Upper lobe of left lung (tissue), 6 donors: ENCODE results near the gene NBEAL2. TPM values are rescaled to one million over a fixed set of nuclear protein-coding genes. Genes with fewer than 3 reads are reported as not detected.

Experiments used
- ATAC-seq, 2 donors: fragments of 200-7000 bp; cut with Tn5 transposase; one replicate each; pipeline ENCODE4 v1.9.1; 2022; ENCODE audit warnings: mild to moderate bottlenecking in 2 of 2, moderate library complexity in 2 of 2; ENCODE audit not compliant: low FRiP score in 2 of 2
- DNase-seq, 2 donors: peaks; one replicate each; pipeline ENCODE4 v3.0.0-alpha.2; 2019 to 2020
- H3K27ac ChIP-seq, 4 donors: fragments of 200-600 bp; sonication (generic); one replicate each; pipeline ENCODE4 v1.5.1; 2016 to 2019
- H3K27me3 ChIP-seq, 4 donors: fragments of 200-600 bp; sonication (generic); one replicate each; pipeline ENCODE4 v1.5.1; 2017 to 2019
- H3K36me3 ChIP-seq, 4 donors: fragments of 200-600 bp; sonication (generic); one replicate each; pipeline ENCODE4 v1.5.1; 2016 to 2019
- H3K4me1 ChIP-seq, 4 donors: fragments of 200-600 bp; sonication (generic); one replicate each; pipeline ENCODE4 v1.5.1; 2018 to 2019
- H3K4me3 ChIP-seq, 4 donors: fragments of 200-600 bp; sonication (generic); one replicate each; pipeline ENCODE4 v1.5.1; 2017 to 2019; ENCODE audit warnings: mild to moderate bottlenecking in 2 of 4, moderate library complexity in 1 of 4
- H3K9me3 ChIP-seq, 4 donors: fragments of 200-600 bp; sonication (generic); one replicate each; pipeline ENCODE4 v1.5.1; 2018 to 2019
- CTCF ChIP-seq, 6 experiments: fragments of 450-650 bp in 4 of 6; fragments of 200-600 bp in 2 of 6; sonication (generic) in 2 of 6; IDR thresholded peaks; one replicate each; pipeline ENCODE4 v1.5.1; 2016 to 2019; ENCODE audit warnings: antibody characterized with exemption in 6 of 6
- EP300 ChIP-seq, 4 donors: sonication (generic); formaldehyde crosslinking; IDR thresholded peaks; one replicate each; pipeline ENCODE4 v1.5.1; 2017; ENCODE audit warnings: antibody characterized with exemption in 4 of 4, control low read depth in 2 of 4
- POLR2A ChIP-seq, 4 donors: fragments of 450-650 bp; IDR thresholded peaks; one replicate each; pipeline ENCODE4 v1.5.1; 2016 to 2017; ENCODE audit warnings: antibody characterized with exemption in 4 of 4, mild to moderate bottlenecking in 2 of 4
- POLR2AphosphoS5 ChIP-seq, 2 donors: sonication (generic); formaldehyde crosslinking; IDR thresholded peaks; one replicate each; pipeline ENCODE4 v1.5.1; 2017; ENCODE audit warnings: antibody characterized with exemption in 2 of 2
- WGBS, 2 donors: methylation state at CpG; one replicate each; pipeline ENCODE4 v1.1.5; 2017 to 2018; 5-methylcytosine and 5-hydroxymethylcytosine counted together
- total RNA-seq, 6 donors: library from RNA; depleted of rRNA in 4 of 6; stranded (reverse); fragments of >200 nt in 4 of 6; gene quantifications; one replicate each; pipeline versions ENCODE4 v1.1.0 to v1.2.1, GENCODE V29; 2016 to 2021
- donor health status: DM: no; HTN: no; CAD: no; lungs with moderate emphysema.
- donor health status: DM: no; HTN: yes; CAD: no; lungs with severe emphysema.

Gene NBEAL2
- total RNA-seq = 100 to 1,000 TPM in 5 of 6 donors, 10 to 100 TPM in 1; 94.7 to 436 (median 163) TPM

GRCh38 chr3:46978985-46979944, at the start of gene NBEAL2:
Gene NBEAL2, plus strand, starts transcription at chr3:46979666. Its CDS starts 196 bp downstream, at chr3:46979862.
- no peaks in the 10 kb centered on the region for H3K36me3 ChIP-seq
- ATAC-seq (peak; percentile 90 to 93), DNase-seq (peak; percentile 98 to 100)
- peak within 1 kb of the TSS; percentile 91 to 98 (median 94) for H3K27ac ChIP-seq
- H3K4me3 ChIP-seq = peak within 1 kb of the TSS; percentile 72 to 85 (median 76)
- H3K4me1 ChIP-seq = peaks cover 59 to 74% (median 69%) of the 10 kb centered on the region in 4 donors
- 3 to 16% methylated on average over 5 to 28 of the region's 73 CpGs for WGBS, 2 donors
- no peaks in the 10 kb centered on the region for H3K9me3 ChIP-seq
- TF ChIP-seq EP300 (IDR thresholded peaks at IDR 0.05) (no peak), CTCF (IDR thresholded peaks at IDR 0.05) (peak in 5 of 6 experiments; percentile 13 to 69 (median 58)), POLR2AphosphoS5 (IDR thresholded peaks at IDR 0.05) (peak; percentile 83 to 94), POLR2A (IDR thresholded peaks at IDR 0.05) (peak in 2 of 4 donors; percentile 88 to 93)
- H3K27me3 ChIP-seq = no peaks in the 10 kb centered on the region

GRCh38 chr3:46930166-46930944, 49.1 kb upstream of the NBEAL2 start:
- Histone ChIP-seq H3K9me3 (no peaks in the 10 kb centered on the region), H3K4me3 (no peak overlapping the region), H3K36me3 (peaks cover 0 to 13% (median 5%) of the 10 kb centered on the region in 4 donors), H3K27me3 (no peaks in the 10 kb centered on the region), H3K27ac (peak overlapping the region; percentile 83 to 90 (median 84)), H3K4me1 (peaks cover 96 to 100% (median 98%) of the 10 kb centered on the region in 4 donors)
- DNase-seq (no peak), ATAC-seq (peak; percentile 46 to 61)
- TF ChIP-seq CTCF (IDR thresholded peaks at IDR 0.05) = no peak
- 53 to 58% methylated on average over 8 to 9 of the region's 9 CpGs for WGBS, 2 donors

- DNase-seq = peak in 1 of 2 donors; percentile 79
- H3K9me3 ChIP-seq = no peaks in the 10 kb centered on the region
- H3K4me3 ChIP-seq = no peak overlapping the region
- peak in 1 of 2 donors; percentile 58 for ATAC-seq
- WGBS, 2 donors = 29 to 31% methylated on average over 3 of the region's 3 CpGs
- no peaks in the 10 kb centered on the region for H3K27me3 ChIP-seq
- peaks cover 0 to 7% (median 1%) of the 10 kb centered on the region in 4 donors for H3K36me3 ChIP-seq
- H3K4me1 ChIP-seq = peaks cover 96 to 100% (median 98%) of the 10 kb centered on the region in 4 donors
- TF ChIP-seq EP300 (IDR thresholded peaks at IDR 0.05) (peak in 1 of 4 donors; percentile 3), POLR2A (IDR thresholded peaks at IDR 0.05) (peak in 1 of 4 donors; percentile 12), CTCF (IDR thresholded peaks at IDR 0.05) (no peak), POLR2AphosphoS5 (IDR thresholded peaks at IDR 0.05) (peak in 1 of 2 donors; percentile 17)
- H3K27ac ChIP-seq = peak overlapping the region; percentile 83 to 90 (median 84)
Measured at GRCh38 chr3:46930945-46931403, 48.5 kb upstream of the NBEAL2 start.

- Histone ChIP-seq H3K4me3 (no peak overlapping the region), H3K27me3 (no peaks in the 10 kb centered on the region), H3K36me3 (peaks cover 0 to 5% (median 2%) of the 10 kb centered on the region in 4 donors), H3K4me1 (peaks cover 95 to 100% (median 98%) of the 10 kb centered on the region in 4 donors), H3K27ac (peak overlapping the region; percentile 83 to 90 (median 84)), H3K9me3 (no peaks in the 10 kb centered on the region)
- peak; percentile 76 to 83 for DNase-seq
- peak; percentile 38 to 68 for ATAC-seq
- WGBS, 2 donors = 24 to 25% methylated on average over 4 to 6 of the region's 6 CpGs
- TF ChIP-seq POLR2A (IDR thresholded peaks at IDR 0.05) (no peak), POLR2AphosphoS5 (IDR thresholded peaks at IDR 0.05) (peak in 1 of 2 donors; percentile 26), CTCF (IDR thresholded peaks at IDR 0.05) (peak in 1 of 6 experiments; percentile 4)
Measured at GRCh38 chr3:46931631-46932331, 47.7 kb upstream of the NBEAL2 start.
